HL-60 (cell line): ENCODE measurements around the gene TIE1.

Experiments used
- GABPA ChIP-seq: IDR thresholded peaks from 2 replicates; pipeline ENCODE4 v1.6.1; 2012; ENCODE audit warnings: low read depth
- POLR2AphosphoS5 ChIP-seq: IDR thresholded peaks from 2 replicates; pipeline ENCODE4 v1.6.1; 2012; ENCODE audit warnings: low read depth
- SPI1 ChIP-seq: IDR thresholded peaks from 2 replicates; pipeline ENCODE4 v1.6.1; 2012; ENCODE audit warnings: low read depth, mild to moderate bottlenecking, borderline replicate concordance
- TF ChIP-seq, protein P1 (sequence below): IDR thresholded peaks from one replicate; pipeline ENCODE4 v1.5.1; 2011; ENCODE audit warnings: low read length, control low read depth, inconsistent platforms; ENCODE audit not compliant: insufficient read depth
- TF ChIP-seq, protein P2 (sequence below): IDR thresholded peaks from 2 replicates; pipeline ENCODE4 v1.6.1; 2012; ENCODE audit warnings: low read depth; ENCODE audit not compliant: insufficient replicate concordance

DNA sequence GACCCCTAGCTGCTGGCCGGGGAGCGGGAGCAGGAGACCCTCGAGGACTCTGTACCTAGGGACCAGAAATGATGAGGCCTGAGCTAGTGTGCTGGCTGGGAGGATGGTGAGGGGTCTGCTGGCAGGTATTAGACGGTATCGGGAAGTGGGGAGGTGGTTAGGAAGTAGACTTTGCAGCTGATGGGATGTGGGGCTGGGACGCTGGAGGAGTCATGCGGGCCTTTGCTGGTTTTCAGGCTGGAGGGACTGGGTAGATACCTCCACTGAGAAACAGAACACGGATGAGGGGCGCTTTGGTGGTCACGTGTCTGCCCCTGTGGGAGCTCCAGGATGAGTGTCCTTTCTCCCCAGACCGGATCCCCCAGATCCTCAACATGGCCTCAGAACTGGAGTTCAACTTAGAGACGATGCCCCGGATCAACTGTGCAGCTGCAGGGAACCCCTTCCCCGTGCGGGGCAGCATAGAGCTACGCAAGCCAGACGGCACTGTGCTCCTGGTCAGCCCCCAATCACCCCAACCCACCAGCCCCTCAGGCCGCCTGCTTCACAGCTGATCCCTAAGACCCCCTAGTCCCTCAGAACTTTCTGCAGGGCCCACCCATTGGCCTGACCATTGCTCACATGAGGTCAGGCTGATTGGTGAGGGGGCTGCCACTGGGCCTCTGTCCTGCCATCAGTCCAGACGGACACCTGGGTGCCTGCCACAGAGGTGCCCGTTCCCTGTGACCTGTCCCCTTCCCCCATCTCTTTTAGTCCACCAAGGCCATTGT is 8.0 kb downstream of the TIE1 start:
- TF ChIP-seq SPI1: no peak
- no peak for TF ChIP-seq GABPA
- TF ChIP-seq, protein P1, sequence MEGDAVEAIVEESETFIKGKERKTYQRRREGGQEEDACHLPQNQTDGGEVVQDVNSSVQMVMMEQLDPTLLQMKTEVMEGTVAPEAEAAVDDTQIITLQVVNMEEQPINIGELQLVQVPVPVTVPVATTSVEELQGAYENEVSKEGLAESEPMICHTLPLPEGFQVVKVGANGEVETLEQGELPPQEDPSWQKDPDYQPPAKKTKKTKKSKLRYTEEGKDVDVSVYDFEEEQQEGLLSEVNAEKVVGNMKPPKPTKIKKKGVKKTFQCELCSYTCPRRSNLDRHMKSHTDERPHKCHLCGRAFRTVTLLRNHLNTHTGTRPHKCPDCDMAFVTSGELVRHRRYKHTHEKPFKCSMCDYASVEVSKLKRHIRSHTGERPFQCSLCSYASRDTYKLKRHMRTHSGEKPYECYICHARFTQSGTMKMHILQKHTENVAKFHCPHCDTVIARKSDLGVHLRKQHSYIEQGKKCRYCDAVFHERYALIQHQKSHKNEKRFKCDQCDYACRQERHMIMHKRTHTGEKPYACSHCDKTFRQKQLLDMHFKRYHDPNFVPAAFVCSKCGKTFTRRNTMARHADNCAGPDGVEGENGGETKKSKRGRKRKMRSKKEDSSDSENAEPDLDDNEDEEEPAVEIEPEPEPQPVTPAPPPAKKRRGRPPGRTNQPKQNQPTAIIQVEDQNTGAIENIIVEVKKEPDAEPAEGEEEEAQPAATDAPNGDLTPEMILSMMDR: no peak
- TF ChIP-seq POLR2AphosphoS5: no peak
- TF ChIP-seq, protein P2, sequence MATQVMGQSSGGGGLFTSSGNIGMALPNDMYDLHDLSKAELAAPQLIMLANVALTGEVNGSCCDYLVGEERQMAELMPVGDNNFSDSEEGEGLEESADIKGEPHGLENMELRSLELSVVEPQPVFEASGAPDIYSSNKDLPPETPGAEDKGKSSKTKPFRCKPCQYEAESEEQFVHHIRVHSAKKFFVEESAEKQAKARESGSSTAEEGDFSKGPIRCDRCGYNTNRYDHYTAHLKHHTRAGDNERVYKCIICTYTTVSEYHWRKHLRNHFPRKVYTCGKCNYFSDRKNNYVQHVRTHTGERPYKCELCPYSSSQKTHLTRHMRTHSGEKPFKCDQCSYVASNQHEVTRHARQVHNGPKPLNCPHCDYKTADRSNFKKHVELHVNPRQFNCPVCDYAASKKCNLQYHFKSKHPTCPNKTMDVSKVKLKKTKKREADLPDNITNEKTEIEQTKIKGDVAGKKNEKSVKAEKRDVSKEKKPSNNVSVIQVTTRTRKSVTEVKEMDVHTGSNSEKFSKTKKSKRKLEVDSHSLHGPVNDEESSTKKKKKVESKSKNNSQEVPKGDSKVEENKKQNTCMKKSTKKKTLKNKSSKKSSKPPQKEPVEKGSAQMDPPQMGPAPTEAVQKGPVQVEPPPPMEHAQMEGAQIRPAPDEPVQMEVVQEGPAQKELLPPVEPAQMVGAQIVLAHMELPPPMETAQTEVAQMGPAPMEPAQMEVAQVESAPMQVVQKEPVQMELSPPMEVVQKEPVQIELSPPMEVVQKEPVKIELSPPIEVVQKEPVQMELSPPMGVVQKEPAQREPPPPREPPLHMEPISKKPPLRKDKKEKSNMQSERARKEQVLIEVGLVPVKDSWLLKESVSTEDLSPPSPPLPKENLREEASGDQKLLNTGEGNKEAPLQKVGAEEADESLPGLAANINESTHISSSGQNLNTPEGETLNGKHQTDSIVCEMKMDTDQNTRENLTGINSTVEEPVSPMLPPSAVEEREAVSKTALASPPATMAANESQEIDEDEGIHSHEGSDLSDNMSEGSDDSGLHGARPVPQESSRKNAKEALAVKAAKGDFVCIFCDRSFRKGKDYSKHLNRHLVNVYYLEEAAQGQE: no peak
